Measurements from ENCODE around the gene RNASET2.
A peak's percentile ranks its signal among the peaks of the same experiment; 100 is the strongest.
"Not testable (repeated sequence)": the region's sequence is repeated elsewhere in the genome, so short reads cannot be mapped to it uniquely, and the experiment has no call there.

The RNASET2 gene

GRCh38 chr6:166927240-166927934, 29.0 kb downstream of the RNASET2 start:
- DNase-seq = no peak

GRCh38 chr6:166926748-166927147, 29.6 kb downstream of the RNASET2 start:
- no peak for DNase-seq

- DNase-seq = no peak
These were observed 31.0 kb downstream of the RNASET2 start for GRCh38 chr6:166925141-166925996.

- DNase-seq = no peak
These were observed 31.8 kb downstream of the RNASET2 start for GRCh38 chr6:166924531-166924930.

GRCh38 chr6:166922937-166923336, 33.4 kb downstream of the RNASET2 start:
- DNase-seq = no peak

- no peak for DNase-seq
These were observed 34.8 kb downstream of the RNASET2 start for GRCh38 chr6:166921570-166921969.

GRCh38 chr6:166916824-166917223, 39.5 kb downstream of the RNASET2 start:
- DNase-seq = no peak

GRCh38 chr6:166915484-166915883, 40.9 kb downstream of the RNASET2 start:
- DNase-seq = not testable (repeated sequence)

- DNase-seq = not testable (repeated sequence)
These were observed 41.4 kb downstream of the RNASET2 start for GRCh38 chr6:166914952-166915351.

- peak in 1 of 2 donors; percentile 5 for DNase-seq
These were observed 45.1 kb downstream of the RNASET2 start for GRCh38 chr6:166911248-166911677.

GRCh38 chr6:166910601-166911000, 45.7 kb downstream of the RNASET2 start:
- DNase-seq = peak; percentile 42 to 82

- peak; percentile 17 to 24 for DNase-seq
These were observed 47.5 kb downstream of the RNASET2 start for GRCh38 chr6:166908811-166909210.

GRCh38 chr6:166907871-166908806, 48.2 kb downstream of the RNASET2 start:
- no peak for DNase-seq

- peak; percentile 42 to 52 for DNase-seq
These were observed 48.9 kb downstream of the RNASET2 start for GRCh38 chr6:166907373-166907841.

- no peak for DNase-seq
These were observed 49.8 kb downstream of the RNASET2 start for GRCh38 chr6:166906376-166907044.

- DNase-seq = no peak
These were observed 50.7 kb downstream of the RNASET2 start for GRCh38 chr6:166905505-166906134.

- DNase-seq = no peak
These were observed 51.3 kb downstream of the RNASET2 start for GRCh38 chr6:166905013-166905412.

GRCh38 chr6:166904101-166904746, 52.1 kb downstream of the RNASET2 start:
- DNase-seq = no peak

- DNase-seq = no peak
These were observed 52.9 kb downstream of the RNASET2 start for GRCh38 chr6:166903500-166903899.

- no peak for DNase-seq
These were observed 53.3 kb downstream of the RNASET2 start for GRCh38 chr6:166903027-166903426.

GRCh38 chr6:166902211-166902755, 54.1 kb downstream of the RNASET2 start:
- DNase-seq = no peak
